GM18502 (cell line): Measurements from ENCODE around the gene PRRG2.

ENCODE experiments used
- ATAC-seq: cut with Tn5 transposase; IDR thresholded peaks from one replicate; pipeline ENCODE4 v1.9.1; 2021; ENCODE audit warnings: mild to moderate bottlenecking; ENCODE audit not compliant: unreplicated experiment, poor library complexity

The PRRG2 gene

GRCh38 chr19:49581007-49581508 is at the start of gene PRRG2:
TSS of gene PRRG2 (plus strand) at chr19:49581316. CDS start at chr19:49583220, 1,904 bp downstream.
- no peak for ATAC-seq

- peak; percentile 74 for ATAC-seq
Measured at GRCh38 chr19:49533551-49534488, 47.3 kb upstream of the PRRG2 start.

- ATAC-seq, result no peak
Measured at GRCh38 chr19:49534632-49535385, 46.3 kb upstream of the PRRG2 start.

- ATAC-seq, result no peak
Measured at GRCh38 chr19:49536921-49537462, 44.1 kb upstream of the PRRG2 start.

GRCh38 chr19:49538643-49539042 is 42.5 kb upstream of the PRRG2 start:
- no peak for ATAC-seq

GRCh38 chr19:49539192-49539952 is 41.7 kb upstream of the PRRG2 start:
- ATAC-seq, result no peak

GRCh38 chr19:49541914-49542313 is 39.2 kb upstream of the PRRG2 start:
- no peak for ATAC-seq

- no peak for ATAC-seq
Measured at GRCh38 chr19:49542446-49542845, 38.7 kb upstream of the PRRG2 start.

- ATAC-seq, result no peak
Measured at GRCh38 chr19:49543032-49543431, 38.1 kb upstream of the PRRG2 start.

- no peak for ATAC-seq
Measured at GRCh38 chr19:49544154-49544553, 37.0 kb upstream of the PRRG2 start.

- ATAC-seq, result no peak
Measured at GRCh38 chr19:49546825-49547565, 34.1 kb upstream of the PRRG2 start.

- no peak for ATAC-seq
Measured at GRCh38 chr19:49549045-49549444, 32.1 kb upstream of the PRRG2 start.

GRCh38 chr19:49551531-49551930 is 29.6 kb upstream of the PRRG2 start:
- no peak for ATAC-seq

- no peak for ATAC-seq
Measured at GRCh38 chr19:49552749-49553148, 28.4 kb upstream of the PRRG2 start.

GRCh38 chr19:49553451-49554271 is 27.5 kb upstream of the PRRG2 start:
- ATAC-seq, result no peak

GRCh38 chr19:49554701-49555181 is 26.4 kb upstream of the PRRG2 start:
- no peak for ATAC-seq

GRCh38 chr19:49555600-49556411 is 25.3 kb upstream of the PRRG2 start:
- no peak for ATAC-seq
